Measurements from ENCODE around the gene ENPP1.

DNA sequence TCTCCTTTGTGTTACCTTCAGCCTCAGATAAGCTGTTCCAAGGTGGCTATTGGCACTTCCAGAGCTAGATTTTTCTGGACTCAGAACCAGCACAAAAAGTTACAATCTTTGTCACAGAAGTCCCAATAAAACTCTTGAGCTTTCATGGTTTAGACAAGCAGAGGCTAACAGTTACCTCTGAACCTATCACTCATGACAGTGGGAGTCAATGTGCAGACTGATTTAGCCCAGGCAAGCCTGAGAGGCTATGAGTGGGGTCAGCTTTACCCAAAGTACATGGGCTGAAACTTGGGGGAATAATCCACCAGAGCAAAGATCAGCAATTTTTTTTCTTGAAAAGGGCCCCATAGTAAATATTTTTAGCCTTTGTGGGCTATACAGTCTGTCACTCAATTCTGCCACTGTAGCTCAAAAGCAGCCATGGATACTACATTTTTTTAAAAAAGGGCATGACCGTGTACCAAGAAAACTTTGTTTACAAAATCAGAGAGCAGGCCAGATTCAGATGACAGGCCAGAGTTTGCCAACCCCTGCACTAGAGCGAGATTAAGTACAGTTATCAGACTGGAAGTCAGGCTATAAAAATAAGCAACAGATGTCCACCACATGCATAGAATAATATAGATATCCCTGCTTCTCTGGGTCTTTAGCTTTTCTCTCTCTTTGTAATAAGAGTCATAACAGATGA, 123.4 kb downstream of the ENPP1 start:
- TF ChIP-seq EZH2phosphoT487 (IDR thresholded peaks at IDR 0.05; ENCODE audit: insufficient read depth, low read depth), result no peak
- TF ChIP-seq EZH2 (IDR thresholded peaks at IDR 0.05; ENCODE audit: insufficient read depth, poor library complexity, severe bottlenecking), result no peak
